Liver (tissue), 9 donors: ENCODE measurements around the gene CD63. TPM values are rescaled to one million over a fixed set of nuclear protein-coding genes. Genes with fewer than 3 reads are reported as not detected.

Source experiments
- DNase-seq: peaks from one replicate; pipeline ENCODE4 v3.0.0-alpha.2; 2017; ENCODE audit warnings: low spot score
- H3K27ac ChIP-seq, 2 donors: one replicate each; pipeline ENCODE4 v1.7.0; 2013; ENCODE audit warnings: inconsistent platforms in 2 of 2, low read length in 2 of 2, control low read depth in 1 of 2, low read depth in 1 of 2, mild to moderate bottlenecking in 1 of 2
- H3K27me3 ChIP-seq, 4 donors: one replicate each; pipeline versions ENCODE4 v1.6.1 to v1.7.0; 2013; ENCODE audit warnings: low read length in 3 of 4, inconsistent platforms in 1 of 4, mild to moderate bottlenecking in 1 of 4, moderate library complexity in 1 of 4; ENCODE audit not compliant: control insufficient read depth in 4 of 4, insufficient read depth in 4 of 4
- H3K36me3 ChIP-seq, 4 donors: one replicate each; pipeline versions ENCODE4 v1.6.1 to v1.7.0; 2013; ENCODE audit warnings: low read length in 3 of 4, mild to moderate bottlenecking in 3 of 4, low read depth in 1 of 4, moderate library complexity in 1 of 4; ENCODE audit not compliant: control insufficient read depth in 4 of 4, insufficient read depth in 3 of 4
- H3K4me1 ChIP-seq, 4 donors: one replicate each; pipeline versions ENCODE4 v1.6.1 to v1.7.0; 2013; ENCODE audit warnings: low read length in 3 of 4, mild to moderate bottlenecking in 3 of 4, moderate library complexity in 1 of 4; ENCODE audit not compliant: control insufficient read depth in 4 of 4, insufficient read depth in 4 of 4
- H3K4me3 ChIP-seq, 3 donors: one replicate each; pipeline versions ENCODE4 v1.6.1 to v1.7.0; 2013; ENCODE audit warnings: low read length in 3 of 3, control low read depth in 1 of 3, low read depth in 1 of 3, mild to moderate bottlenecking in 1 of 3
- H3K9ac ChIP-seq, 2 donors: one replicate each; pipeline ENCODE4 v1.7.0; 2013; ENCODE audit warnings: low read length in 2 of 2, mild to moderate bottlenecking in 2 of 2, moderate library complexity in 2 of 2, control low read depth in 1 of 2, low read depth in 1 of 2
- H3K9me3 ChIP-seq, 4 donors: one replicate each; pipeline versions ENCODE4 v1.6.1 to v1.7.0; 2013; ENCODE audit warnings: low read length in 3 of 4; ENCODE audit not compliant: control insufficient read depth in 4 of 4
- EGR1 ChIP-seq, 2 donors: IDR thresholded peaks; 2 replicates each; pipeline ENCODE4 v1.6.1; 2016 to 2018; ENCODE audit warnings: antibody characterized with exemption in 2 of 2, low read depth in 2 of 2
- FOXA1 ChIP-seq: IDR thresholded peaks from 2 replicates; pipeline ENCODE4 v1.6.1; 2016; ENCODE audit warnings: antibody characterized with exemption
- FOXA2 ChIP-seq: IDR thresholded peaks from 2 replicates; pipeline ENCODE4 v1.6.1; 2016; ENCODE audit warnings: antibody characterized with exemption
- GABPA ChIP-seq, 2 donors: IDR thresholded peaks in 1 of 2; conservative IDR thresholded peaks in 1 of 2; 2 replicates each; pipeline ENCODE4 v1.6.1; 2016; ENCODE audit warnings: antibody characterized with exemption in 2 of 2, mild to moderate bottlenecking in 1 of 2, moderate library complexity in 1 of 2
- HNF4A ChIP-seq, 2 donors: conservative IDR thresholded peaks; 2 replicates each; pipeline ENCODE4 v1.6.1; 2016; ENCODE audit warnings: antibody characterized with exemption in 2 of 2, mild to moderate bottlenecking in 2 of 2
- HNF4G ChIP-seq: IDR thresholded peaks from 2 replicates; pipeline ENCODE4 v1.6.1; 2016; ENCODE audit warnings: antibody characterized with exemption
- JUND ChIP-seq, 2 donors: IDR thresholded peaks; 2 replicates each; pipeline ENCODE4 v1.6.1; 2016; ENCODE audit warnings: antibody characterized with exemption in 2 of 2
- NR2F2 ChIP-seq: IDR thresholded peaks from 2 replicates; pipeline ENCODE4 v1.6.1; 2016; ENCODE audit warnings: antibody characterized with exemption
- RAD21 ChIP-seq, 2 donors: IDR thresholded peaks; 2 replicates each; pipeline ENCODE4 v1.6.1; 2016; ENCODE audit warnings: antibody characterized with exemption in 2 of 2, mild to moderate bottlenecking in 2 of 2
- SP1 ChIP-seq: IDR thresholded peaks from 2 replicates; pipeline ENCODE4 v1.6.1; 2018; ENCODE audit warnings: antibody characterized with exemption, mild to moderate bottlenecking
- TAF1 ChIP-seq: conservative IDR thresholded peaks from 2 replicates; pipeline ENCODE4 v1.6.1; 2016; ENCODE audit warnings: antibody characterized with exemption, mild to moderate bottlenecking
- YY1 ChIP-seq: IDR thresholded peaks from 2 replicates; pipeline ENCODE4 v1.6.1; 2016; ENCODE audit warnings: antibody characterized with exemption, mild to moderate bottlenecking
- WGBS: extraction: QIAGEN DNeasy Blood & Tissue Kit; methylation state at CpG from one replicate; pipeline ENCODE4 v1.1.7; 2013; 5-methylcytosine and 5-hydroxymethylcytosine counted together
- polyA plus RNA-seq, 2 donors: library from polyadenylated mRNA; stranded (reverse) in 1 of 2; unstranded in 1 of 2; fragments of 200-250 nt in 1 of 2; fragments of >200 nt in 1 of 2; fragmentation: Nextera tagmentation in 1 of 2; extraction: Ambion mirVana in 1 of 2; gene quantifications; one replicate each; pipeline versions ENCODE4 v1.2.1 to v1.2.3, GENCODE V29; 2013 to 2015
- total RNA-seq, 2 donors: library from RNA; depleted of rRNA; stranded (reverse); fragments of >200 nt; gene quantifications; one replicate each; pipeline ENCODE4 v1.2.3, GENCODE V29; 2014
- TF ChIP-seq, protein P1 (sequence below): IDR thresholded peaks from 2 replicates; pipeline ENCODE4 v1.6.1; 2016; ENCODE audit warnings: antibody characterized with exemption, mild to moderate bottlenecking
- TF ChIP-seq, protein P2 (sequence below): IDR thresholded peaks from 2 replicates; pipeline ENCODE4 v1.6.1; 2016; ENCODE audit warnings: antibody characterized with exemption
- TF ChIP-seq, protein P3 (sequence below): fragments of 150-350 bp; IDR thresholded peaks from 2 replicates; pipeline ENCODE4 v1.5.1; 2017; ENCODE audit warnings: improper control_type of control experiment, low read depth, low read length; ENCODE audit not compliant: missing input control
- donor health status: healthy.
- donor health status: healthy.
- donor health status: healthy.
- donor health status: healthy.
- donor health status: healthy.

Gene CD63
- total and polyA plus RNA-seq, 4 donors = 185 to 373 (median 338) TPM

DNA sequence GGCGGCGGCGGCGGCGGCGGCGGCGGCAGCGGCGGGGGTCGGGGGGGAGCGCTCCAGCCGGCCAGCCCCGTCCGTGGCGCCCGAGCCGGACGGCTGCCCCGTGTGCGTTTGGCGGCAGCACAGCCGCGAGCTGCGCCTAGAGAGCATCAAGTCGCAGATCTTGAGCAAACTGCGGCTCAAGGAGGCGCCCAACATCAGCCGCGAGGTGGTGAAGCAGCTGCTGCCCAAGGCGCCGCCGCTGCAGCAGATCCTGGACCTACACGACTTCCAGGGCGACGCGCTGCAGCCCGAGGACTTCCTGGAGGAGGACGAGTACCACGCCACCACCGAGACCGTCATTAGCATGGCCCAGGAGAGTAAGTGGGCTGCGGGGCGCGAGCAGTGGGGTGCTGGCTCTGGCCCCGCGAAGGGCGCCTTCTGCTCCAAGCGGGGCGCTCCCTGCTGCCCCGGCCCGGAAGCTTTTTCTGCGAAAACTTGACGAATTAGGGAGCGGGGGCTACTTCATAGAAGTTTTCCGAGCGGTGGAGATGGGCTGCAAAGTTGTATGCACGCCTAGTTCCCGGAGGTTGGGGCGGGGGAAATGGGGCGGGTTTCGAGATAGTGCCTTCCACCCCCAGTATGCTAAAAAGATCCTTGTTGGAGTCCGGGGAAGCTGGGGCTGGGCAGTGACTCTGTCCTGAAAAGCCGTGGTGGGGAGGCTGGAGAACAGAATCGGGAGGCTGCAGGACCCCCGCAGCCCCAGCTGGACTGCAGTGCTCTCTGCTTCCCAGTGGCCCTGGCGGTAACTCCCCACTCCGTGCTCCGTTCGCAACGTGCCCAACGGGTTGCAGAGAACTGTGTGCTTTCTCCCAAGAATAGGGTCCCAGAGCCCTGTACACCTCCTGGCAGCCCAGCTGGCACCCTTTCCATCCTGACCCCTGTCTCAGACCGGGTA lies 14.9 kb upstream of the CD63 start (continued):
- no peak for TF ChIP-seq GABPA (IDR thresholded peaks at IDR 0.05 in 1 of 2, conservative IDR thresholded peaks at IDR 0.05 in 1 of 2)

DNA sequence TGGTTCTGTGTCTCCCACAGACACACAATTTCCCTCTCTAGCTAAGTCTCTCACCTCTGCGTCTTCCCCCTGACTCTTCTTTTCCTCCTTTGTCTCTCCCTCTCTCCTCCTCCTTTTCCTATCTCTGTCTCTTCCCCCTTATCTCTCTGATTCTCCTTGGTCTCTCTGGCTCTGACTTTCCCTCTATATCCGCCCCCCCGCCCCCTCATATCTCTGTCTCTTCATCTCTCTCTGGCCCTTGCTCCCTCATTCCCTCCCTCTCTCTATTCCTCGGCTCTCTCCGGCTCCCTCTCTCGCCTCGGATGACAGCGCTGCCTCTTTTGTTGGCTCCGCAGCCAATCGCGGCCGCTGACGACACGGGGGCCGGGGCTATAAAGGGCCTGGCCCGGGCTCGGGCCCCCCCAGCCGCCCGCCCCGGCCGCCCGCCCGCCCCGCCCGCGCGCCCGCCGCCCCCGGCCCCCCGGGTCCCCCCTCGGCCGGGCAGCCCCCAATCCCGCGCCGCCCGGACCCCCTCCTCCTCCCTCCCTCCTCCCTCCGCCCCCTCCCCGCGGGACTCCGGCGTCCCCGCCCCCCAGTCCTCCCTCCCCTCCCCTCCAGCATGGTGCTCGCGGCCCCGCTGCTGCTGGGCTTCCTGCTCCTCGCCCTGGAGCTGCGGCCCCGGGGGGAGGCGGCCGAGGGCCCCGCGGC lies 14.1 kb upstream of the CD63 start, which contains the start of gene GDF11:
Gene GDF11, plus strand, starts transcription at position 404 of the 687 bp plus-strand sequence. Its CDS starts 195 bp downstream, at position 599.
- peaks cover 0 to 5% (median 0%) of the 10 kb centered on the region in 4 donors for H3K27me3 ChIP-seq
- no peak within 1 kb of the TSS for H3K9ac ChIP-seq
- peak within 1 kb of the TSS in 1 of 2 donors; percentile 13 for H3K27ac ChIP-seq
- 2% methylated on average over 48 of the region's 53 CpGs for WGBS
- no peaks in the 10 kb centered on the region for H3K36me3 ChIP-seq
- H3K4me1 ChIP-seq = peaks cover 0 to 17% (median 11%) of the 10 kb centered on the region in 4 donors
- H3K9me3 ChIP-seq = no peaks in the 10 kb centered on the region
- peak within 1 kb of the TSS; percentile 7 to 63 (median 35) for H3K4me3 ChIP-seq
- TF ChIP-seq, protein P1, sequence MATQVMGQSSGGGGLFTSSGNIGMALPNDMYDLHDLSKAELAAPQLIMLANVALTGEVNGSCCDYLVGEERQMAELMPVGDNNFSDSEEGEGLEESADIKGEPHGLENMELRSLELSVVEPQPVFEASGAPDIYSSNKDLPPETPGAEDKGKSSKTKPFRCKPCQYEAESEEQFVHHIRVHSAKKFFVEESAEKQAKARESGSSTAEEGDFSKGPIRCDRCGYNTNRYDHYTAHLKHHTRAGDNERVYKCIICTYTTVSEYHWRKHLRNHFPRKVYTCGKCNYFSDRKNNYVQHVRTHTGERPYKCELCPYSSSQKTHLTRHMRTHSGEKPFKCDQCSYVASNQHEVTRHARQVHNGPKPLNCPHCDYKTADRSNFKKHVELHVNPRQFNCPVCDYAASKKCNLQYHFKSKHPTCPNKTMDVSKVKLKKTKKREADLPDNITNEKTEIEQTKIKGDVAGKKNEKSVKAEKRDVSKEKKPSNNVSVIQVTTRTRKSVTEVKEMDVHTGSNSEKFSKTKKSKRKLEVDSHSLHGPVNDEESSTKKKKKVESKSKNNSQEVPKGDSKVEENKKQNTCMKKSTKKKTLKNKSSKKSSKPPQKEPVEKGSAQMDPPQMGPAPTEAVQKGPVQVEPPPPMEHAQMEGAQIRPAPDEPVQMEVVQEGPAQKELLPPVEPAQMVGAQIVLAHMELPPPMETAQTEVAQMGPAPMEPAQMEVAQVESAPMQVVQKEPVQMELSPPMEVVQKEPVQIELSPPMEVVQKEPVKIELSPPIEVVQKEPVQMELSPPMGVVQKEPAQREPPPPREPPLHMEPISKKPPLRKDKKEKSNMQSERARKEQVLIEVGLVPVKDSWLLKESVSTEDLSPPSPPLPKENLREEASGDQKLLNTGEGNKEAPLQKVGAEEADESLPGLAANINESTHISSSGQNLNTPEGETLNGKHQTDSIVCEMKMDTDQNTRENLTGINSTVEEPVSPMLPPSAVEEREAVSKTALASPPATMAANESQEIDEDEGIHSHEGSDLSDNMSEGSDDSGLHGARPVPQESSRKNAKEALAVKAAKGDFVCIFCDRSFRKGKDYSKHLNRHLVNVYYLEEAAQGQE = no peak
- no peak for TF ChIP-seq NR2F2
- no peak for TF ChIP-seq EGR1 (IDR thresholded peaks at IDR 0.05; ENCODE audit: low read depth in 2 of 2)
- no peak for TF ChIP-seq HNF4A (conservative IDR thresholded peaks at IDR 0.05)
- peak; percentile 56 for DNase-seq

DNA sequence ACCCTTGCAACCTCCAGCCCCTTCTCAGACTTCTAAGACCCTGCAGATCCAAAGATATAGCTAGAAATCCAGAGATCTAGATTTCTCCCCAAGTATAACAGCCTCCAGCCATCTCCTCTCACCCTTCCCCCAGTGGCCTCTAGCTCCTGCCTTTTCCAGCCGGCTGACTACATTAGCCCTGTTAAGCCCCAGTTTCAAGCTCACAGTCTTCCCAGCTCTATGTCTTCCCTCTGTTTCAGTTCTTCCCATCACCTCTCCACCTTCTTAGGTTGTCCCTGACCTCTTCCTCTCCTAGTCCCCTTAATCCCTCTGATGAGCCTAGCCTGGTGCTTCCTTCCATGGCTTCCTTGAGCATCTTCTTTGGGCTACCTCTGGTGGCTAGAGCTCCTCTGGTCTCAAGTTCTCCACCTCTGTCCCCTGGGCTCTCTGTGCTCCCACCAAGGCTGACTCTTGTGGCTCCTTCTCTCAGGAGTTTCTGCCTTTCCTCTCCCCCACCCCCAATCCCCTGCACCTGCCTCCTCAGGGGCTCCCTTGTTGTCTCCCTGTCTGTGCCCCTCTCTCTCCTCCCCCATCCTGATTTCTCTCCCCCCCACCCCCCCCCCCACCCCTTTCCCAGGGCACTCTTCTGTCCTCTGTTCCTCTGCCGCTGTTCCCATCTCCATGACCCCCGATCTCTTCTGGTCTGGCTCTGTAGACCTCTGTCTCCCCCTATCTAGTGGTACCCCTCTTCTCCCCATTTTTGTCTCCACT lies 13.3 kb upstream of the CD63 start:
- Histone ChIP-seq H3K27ac (no peak overlapping the region), H3K4me3 (peak overlapping the region in 1 of 3 donors; percentile 63), H3K36me3 (no peaks in the 10 kb centered on the region), H3K9me3 (no peaks in the 10 kb centered on the region), H3K9ac (no peak overlapping the region), H3K4me1 (peaks cover 0 to 23% (median 14%) of the 10 kb centered on the region in 4 donors), H3K27me3 (peaks cover 0 to 5% (median 0%) of the 10 kb centered on the region in 4 donors)
- 39% methylated on average over 3 of the region's 3 CpGs for WGBS
- DNase-seq = no peak
- TF ChIP-seq NR2F2 (no peak), SP1 (no peak), FOXA2 (no peak), RAD21 (IDR thresholded peaks at IDR 0.05) (no peak), HNF4G (no peak), YY1 (no peak), JUND (IDR thresholded peaks at IDR 0.05) (no peak), FOXA1 (no peak), EGR1 (IDR thresholded peaks at IDR 0.05; ENCODE audit: low read depth in 2 of 2) (no peak), TAF1 (no peak)
- TF ChIP-seq, protein P1 = no peak
- TF ChIP-seq, protein P2, sequence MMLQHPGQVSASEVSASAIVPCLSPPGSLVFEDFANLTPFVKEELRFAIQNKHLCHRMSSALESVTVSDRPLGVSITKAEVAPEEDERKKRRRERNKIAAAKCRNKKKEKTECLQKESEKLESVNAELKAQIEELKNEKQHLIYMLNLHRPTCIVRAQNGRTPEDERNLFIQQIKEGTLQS = no peak
- TF ChIP-seq, protein P3, sequence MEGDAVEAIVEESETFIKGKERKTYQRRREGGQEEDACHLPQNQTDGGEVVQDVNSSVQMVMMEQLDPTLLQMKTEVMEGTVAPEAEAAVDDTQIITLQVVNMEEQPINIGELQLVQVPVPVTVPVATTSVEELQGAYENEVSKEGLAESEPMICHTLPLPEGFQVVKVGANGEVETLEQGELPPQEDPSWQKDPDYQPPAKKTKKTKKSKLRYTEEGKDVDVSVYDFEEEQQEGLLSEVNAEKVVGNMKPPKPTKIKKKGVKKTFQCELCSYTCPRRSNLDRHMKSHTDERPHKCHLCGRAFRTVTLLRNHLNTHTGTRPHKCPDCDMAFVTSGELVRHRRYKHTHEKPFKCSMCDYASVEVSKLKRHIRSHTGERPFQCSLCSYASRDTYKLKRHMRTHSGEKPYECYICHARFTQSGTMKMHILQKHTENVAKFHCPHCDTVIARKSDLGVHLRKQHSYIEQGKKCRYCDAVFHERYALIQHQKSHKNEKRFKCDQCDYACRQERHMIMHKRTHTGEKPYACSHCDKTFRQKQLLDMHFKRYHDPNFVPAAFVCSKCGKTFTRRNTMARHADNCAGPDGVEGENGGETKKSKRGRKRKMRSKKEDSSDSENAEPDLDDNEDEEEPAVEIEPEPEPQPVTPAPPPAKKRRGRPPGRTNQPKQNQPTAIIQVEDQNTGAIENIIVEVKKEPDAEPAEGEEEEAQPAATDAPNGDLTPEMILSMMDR = no peak
